Uterus (tissue), 4 donors: ENCODE data around the gene DOCK4. TPM values are rescaled to one million over a fixed set of nuclear protein-coding genes. Genes with fewer than 3 reads are reported as not detected.

Experiments used
- DNase-seq, 2 donors: peaks; one replicate each; pipeline ENCODE4 v3.0.0-alpha.2; 2019 to 2020
- H3K27ac ChIP-seq, 2 donors: fragments of 200-600 bp; sonication (generic); 1 replicate in 1 of 2; 2 replicates in 1 of 2; pipeline ENCODE4 v1.5.1; 2016 to 2018
- H3K27me3 ChIP-seq, 2 donors: fragments of 200-600 bp; sonication (generic); one replicate each; pipeline ENCODE4 v1.5.1; 2018 to 2019; ENCODE audit warnings: control low read depth in 1 of 2
- H3K36me3 ChIP-seq, 2 donors: fragments of 200-600 bp; sonication (generic); one replicate each; pipeline ENCODE4 v1.5.1; 2019; ENCODE audit warnings: control low read depth in 1 of 2
- H3K4me1 ChIP-seq, 2 donors: fragments of 200-600 bp; sonication (generic); one replicate each; pipeline ENCODE4 v1.5.1; 2018 to 2019; ENCODE audit warnings: control low read depth in 1 of 2
- H3K4me3 ChIP-seq, 2 donors: fragments of 200-600 bp; sonication (generic); 1 replicate in 1 of 2; 2 replicates in 1 of 2; pipeline ENCODE4 v1.5.1; 2018 to 2019; ENCODE audit warnings: mild to moderate bottlenecking in 1 of 2
- H3K9me3 ChIP-seq, 2 donors: fragments of 200-600 bp; sonication (generic); one replicate each; pipeline ENCODE4 v1.5.1; 2019; ENCODE audit warnings: control low read depth in 1 of 2
- CTCF ChIP-seq, 4 experiments: fragments of 200-600 bp in 2 of 4; fragments of 450-650 bp in 2 of 4; sonication (generic) in 2 of 4; IDR thresholded peaks; one replicate each; pipeline ENCODE4 v1.5.1; 2016 to 2019; ENCODE audit warnings: antibody characterized with exemption in 4 of 4, mild to moderate bottlenecking in 2 of 4, moderate library complexity in 1 of 4
- POLR2A ChIP-seq, 2 donors: fragments of 450-650 bp; IDR thresholded peaks; one replicate each; pipeline ENCODE4 v1.6.1; 2016; ENCODE audit warnings: antibody characterized with exemption in 2 of 2, mild to moderate bottlenecking in 1 of 2, moderate library complexity in 1 of 2
- intact Hi-C: fragments of 100-400 bp; cut with DNase I; formaldehyde crosslinking; loops from one replicate; pipeline ENCODE4 v1.15.1; 2023; ENCODE audit warnings: low total_unique reads
- total RNA-seq, 4 donors: library from RNA; depleted of rRNA in 3 of 4; stranded (reverse); fragments of >200 nt in 3 of 4; gene quantifications; one replicate each; pipeline versions ENCODE4 v1.1.0 to v1.2.4, GENCODE V29; 2014 to 2023
- donor health status: DM: yes; HTN: yes; CAD: no.

The DOCK4 gene
- total RNA-seq, 4 donors from 2014 or later, result 48.8 to 217 (median 72.3) TPM

- DNase-seq, result no peak
- H3K4me1 ChIP-seq, result no peaks in the 10 kb centered on the region
- H3K27ac ChIP-seq, result no peak overlapping the region
- intact Hi-C loops, result no loop called here
- TF ChIP-seq CTCF (IDR thresholded peaks at IDR 0.05) (no peak), POLR2A (IDR thresholded peaks at IDR 0.05) (no peak)
- H3K36me3 ChIP-seq, result no peaks in the 10 kb centered on the region
- H3K9me3 ChIP-seq, result no peaks in the 10 kb centered on the region
- H3K27me3 ChIP-seq, result no peaks in the 10 kb centered on the region
- no peak overlapping the region for H3K4me3 ChIP-seq
These were observed 455.3 kb downstream of the DOCK4 start for GRCh38 chr7:111750878-111751277.

DNA sequence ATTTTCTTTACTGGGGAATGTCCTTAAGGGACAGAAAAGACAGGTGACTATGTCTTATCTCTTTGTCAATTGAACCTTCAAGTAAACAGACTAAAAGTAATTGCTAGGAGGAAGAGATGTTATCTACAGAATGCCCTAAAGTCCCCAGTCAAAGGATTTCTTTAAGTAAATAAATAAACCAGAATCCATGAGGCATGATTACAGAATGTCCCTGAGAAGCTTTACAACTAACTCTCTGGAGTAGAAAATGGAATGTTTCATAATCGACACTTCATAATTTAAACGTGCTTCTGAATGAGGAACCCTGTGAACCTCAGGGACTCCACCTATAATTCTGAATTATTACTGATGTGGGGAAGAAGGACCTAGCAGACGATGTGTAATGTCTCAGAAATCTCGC, 456.0 kb downstream of the DOCK4 start:
- intact Hi-C loops, result no loop called here
- H3K36me3 ChIP-seq, result no peaks in the 10 kb centered on the region

GRCh38 chr7:111749625-111750024, 456.6 kb downstream of the DOCK4 start:
- no peak for DNase-seq
- H3K27ac ChIP-seq, result no peak overlapping the region
- no peak overlapping the region for H3K4me3 ChIP-seq
- TF ChIP-seq POLR2A (IDR thresholded peaks at IDR 0.05) (no peak), CTCF (IDR thresholded peaks at IDR 0.05) (no peak)
- intact Hi-C loops, result no loop called here
- H3K4me1 ChIP-seq, result no peaks in the 10 kb centered on the region
- H3K36me3 ChIP-seq, result no peaks in the 10 kb centered on the region
- no peaks in the 10 kb centered on the region for H3K9me3 ChIP-seq
- no peaks in the 10 kb centered on the region for H3K27me3 ChIP-seq

More for the DNA sequence above, 456.0 kb downstream of the DOCK4 start:
- TF ChIP-seq CTCF (IDR thresholded peaks at IDR 0.05) (no peak), POLR2A (IDR thresholded peaks at IDR 0.05) (no peak)
- DNase-seq, result no peak
- no peak overlapping the region for H3K4me3 ChIP-seq
- no peaks in the 10 kb centered on the region for H3K27me3 ChIP-seq
- H3K27ac ChIP-seq, result no peak overlapping the region
- no peaks in the 10 kb centered on the region for H3K4me1 ChIP-seq
- no peaks in the 10 kb centered on the region for H3K9me3 ChIP-seq

DNA sequence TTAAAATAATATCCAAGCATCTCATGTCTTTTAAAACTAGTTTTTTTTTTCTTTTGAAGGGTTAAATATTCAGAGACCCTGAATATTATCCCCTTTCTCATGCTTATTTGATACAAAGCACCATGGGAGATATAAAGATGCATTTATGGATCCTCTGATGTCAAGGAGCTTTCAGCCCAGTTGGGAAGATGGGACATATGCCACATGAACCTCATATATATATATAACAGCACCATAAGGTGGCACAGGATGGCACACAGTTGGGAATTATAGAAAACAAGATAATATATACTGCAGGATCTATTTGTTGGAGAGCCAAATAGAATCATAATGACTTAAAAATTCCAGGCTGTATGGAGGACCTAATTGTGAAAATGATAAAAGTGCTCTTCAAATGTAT, 458.5 kb downstream of the DOCK4 start:
- no peak for DNase-seq
- H3K27me3 ChIP-seq, result no peaks in the 10 kb centered on the region
- TF ChIP-seq CTCF (IDR thresholded peaks at IDR 0.05) (no peak), POLR2A (IDR thresholded peaks at IDR 0.05) (no peak)
- H3K27ac ChIP-seq, result no peak overlapping the region
- no peaks in the 10 kb centered on the region for H3K36me3 ChIP-seq
- intact Hi-C loops, result no loop called here
- no peaks in the 10 kb centered on the region for H3K9me3 ChIP-seq
- no peaks in the 10 kb centered on the region for H3K4me1 ChIP-seq
- no peak overlapping the region for H3K4me3 ChIP-seq

DNA sequence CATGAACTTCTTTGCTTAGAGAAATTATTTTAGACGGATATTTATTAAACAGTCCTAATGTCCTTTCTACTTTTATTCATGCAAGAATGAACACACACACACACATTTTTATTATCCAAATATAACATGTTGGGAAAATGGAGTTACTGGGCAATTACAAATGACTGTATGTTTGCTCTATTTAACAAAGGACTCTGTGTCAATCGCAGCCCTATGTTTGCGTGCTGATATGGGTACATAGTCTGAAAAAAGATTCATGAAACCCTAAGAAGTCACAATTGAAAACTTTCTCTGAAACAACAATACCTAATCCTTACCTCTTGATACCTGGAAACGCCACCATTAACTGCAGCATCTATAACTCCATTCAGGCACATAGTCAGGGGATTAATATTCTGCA, 459.2 kb downstream of the DOCK4 start:
- H3K4me3 ChIP-seq, result no peak overlapping the region
- TF ChIP-seq CTCF (IDR thresholded peaks at IDR 0.05) (no peak), POLR2A (IDR thresholded peaks at IDR 0.05) (no peak)
- intact Hi-C loops, result no loop called here
- no peaks in the 10 kb centered on the region for H3K4me1 ChIP-seq
- no peaks in the 10 kb centered on the region for H3K9me3 ChIP-seq
- no peak overlapping the region for H3K27ac ChIP-seq
- no peaks in the 10 kb centered on the region for H3K27me3 ChIP-seq
- no peaks in the 10 kb centered on the region for H3K36me3 ChIP-seq
- no peak for DNase-seq
